NT2/D1 (cell line): ENCODE results near the gene AGMO.

Experiments used
- DNase-seq: peaks from one replicate; pipeline ENCODE4 v3.0.0-alpha.2; 2011; ENCODE audit warnings: low read depth, low spot score
- H3K27me3 ChIP-seq: 2 replicates; pipeline ENCODE4 v1.6.0; 2011; ENCODE audit warnings: mild to moderate bottlenecking; ENCODE audit not compliant: insufficient read length, insufficient read depth
- H3K36me3 ChIP-seq: 2 replicates; pipeline ENCODE4 v1.6.1; 2011; ENCODE audit warnings: mild to moderate bottlenecking, low read length, mixed read lengths; ENCODE audit not compliant: insufficient read depth, insufficient read length
- H3K4me1 ChIP-seq: 2 replicates; pipeline ENCODE4 v1.5.1; 2011; ENCODE audit not compliant: insufficient read depth, insufficient read length
- H3K4me3 ChIP-seq: 2 replicates; pipeline ENCODE4 v1.5.1; 2011; ENCODE audit warnings: low read depth; ENCODE audit not compliant: insufficient read length
- H3K9ac ChIP-seq: 2 replicates; pipeline ENCODE4 v1.6.0; 2011; ENCODE audit warnings: low read depth; ENCODE audit not compliant: insufficient read length
- H3K9me3 ChIP-seq: 2 replicates; pipeline ENCODE4 v1.5.1; 2011; ENCODE audit warnings: mild to moderate bottlenecking, low read length; ENCODE audit not compliant: insufficient read depth
- SUZ12 ChIP-seq: IDR thresholded peaks from 2 replicates; pipeline ENCODE4 v1.6.1; 2011; ENCODE audit not compliant: insufficient read length, insufficient read depth; ENCODE audit errors: extremely low read depth
- YY1 ChIP-seq: IDR thresholded peaks from 2 replicates; pipeline ENCODE4 v1.6.1; 2011; ENCODE audit not compliant: insufficient read length, insufficient read depth
- ZNF274 ChIP-seq: IDR thresholded peaks from 2 replicates; pipeline ENCODE4 v1.6.1; 2011; ENCODE audit warnings: mild to moderate bottlenecking, low read depth, low read length

Gene AGMO

DNA sequence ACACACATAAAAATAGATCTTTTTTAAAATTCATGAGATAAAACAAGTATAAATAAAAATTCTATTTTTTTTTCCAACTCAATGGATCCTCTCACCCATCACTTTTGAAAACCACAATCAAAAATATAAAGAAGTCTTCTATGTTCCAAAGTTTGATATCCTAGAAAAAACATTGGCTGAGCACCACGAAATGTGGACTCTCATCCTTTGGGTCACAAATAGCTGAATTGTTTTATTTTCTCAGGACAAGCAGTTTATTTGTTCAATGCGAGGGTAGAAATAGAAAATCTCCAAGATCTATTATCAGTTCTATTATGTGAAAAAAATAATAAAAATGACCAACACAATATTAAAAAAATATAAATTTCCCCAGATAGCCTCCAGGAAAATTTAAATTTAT is 348.7 kb downstream of the AGMO start:
- H3K9me3 ChIP-seq: no peaks in the 10 kb centered on the region
- H3K4me3 ChIP-seq: no peak overlapping the region
- no peak for DNase-seq
- no peaks in the 10 kb centered on the region for H3K36me3 ChIP-seq
- no peak for TF ChIP-seq SUZ12
- no peak for TF ChIP-seq ZNF274
- TF ChIP-seq YY1: no peak
- H3K27me3 ChIP-seq: no peaks in the 10 kb centered on the region
- no peaks in the 10 kb centered on the region for H3K4me1 ChIP-seq
- no peak overlapping the region for H3K9ac ChIP-seq

DNA sequence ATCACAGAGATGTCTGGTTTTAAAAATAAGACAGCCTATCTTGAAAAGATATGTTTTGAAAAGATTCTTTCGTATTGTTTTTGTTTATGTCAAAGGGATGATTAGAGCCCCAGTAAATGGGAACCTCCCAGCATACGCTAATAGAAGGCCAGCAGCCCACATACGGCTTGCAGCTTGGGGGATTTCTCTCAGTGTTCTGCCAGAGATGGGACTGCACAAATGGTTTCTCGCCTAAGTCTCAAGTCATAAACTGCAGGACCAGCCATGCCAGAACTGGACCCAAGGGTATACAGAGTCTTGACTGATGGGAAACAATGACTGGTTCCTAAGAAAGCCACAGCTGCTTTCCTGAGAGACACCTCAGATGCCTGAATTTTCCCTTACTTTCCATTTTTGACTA is 352.4 kb downstream of the AGMO start:
- H3K27me3 ChIP-seq: no peaks in the 10 kb centered on the region
- H3K4me1 ChIP-seq: no peaks in the 10 kb centered on the region
- TF ChIP-seq ZNF274 (no peak), SUZ12 (no peak), YY1 (no peak)
- H3K9ac ChIP-seq: no peak overlapping the region
- H3K4me3 ChIP-seq: no peak overlapping the region
- no peaks in the 10 kb centered on the region for H3K9me3 ChIP-seq
- H3K36me3 ChIP-seq: no peaks in the 10 kb centered on the region
- no peak for DNase-seq

DNA sequence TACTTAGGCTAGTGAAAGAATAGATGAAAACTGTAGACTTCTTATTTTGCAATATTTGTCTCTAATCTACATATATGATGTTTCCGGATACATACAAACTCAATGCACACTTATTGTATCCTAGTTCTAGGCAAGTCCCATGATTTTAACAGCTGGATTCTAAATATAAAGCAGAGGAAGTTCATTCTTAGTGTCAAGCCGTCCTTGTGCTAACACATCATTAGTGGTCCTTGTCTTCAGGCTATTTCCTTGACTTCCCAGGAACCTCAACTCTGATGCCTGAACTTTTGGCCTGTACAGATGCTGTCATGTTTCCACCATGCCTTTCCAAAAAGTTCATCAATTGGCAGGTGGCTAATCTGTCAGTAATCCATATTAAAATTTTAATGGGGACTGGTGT is 357.4 kb downstream of the AGMO start:
- no peaks in the 10 kb centered on the region for H3K36me3 ChIP-seq
- TF ChIP-seq YY1: no peak
- H3K9me3 ChIP-seq: no peaks in the 10 kb centered on the region
- no peak for DNase-seq
- no peaks in the 10 kb centered on the region for H3K4me1 ChIP-seq
- H3K4me3 ChIP-seq: no peak overlapping the region
- H3K27me3 ChIP-seq: no peaks in the 10 kb centered on the region
- H3K9ac ChIP-seq: no peak overlapping the region

DNA sequence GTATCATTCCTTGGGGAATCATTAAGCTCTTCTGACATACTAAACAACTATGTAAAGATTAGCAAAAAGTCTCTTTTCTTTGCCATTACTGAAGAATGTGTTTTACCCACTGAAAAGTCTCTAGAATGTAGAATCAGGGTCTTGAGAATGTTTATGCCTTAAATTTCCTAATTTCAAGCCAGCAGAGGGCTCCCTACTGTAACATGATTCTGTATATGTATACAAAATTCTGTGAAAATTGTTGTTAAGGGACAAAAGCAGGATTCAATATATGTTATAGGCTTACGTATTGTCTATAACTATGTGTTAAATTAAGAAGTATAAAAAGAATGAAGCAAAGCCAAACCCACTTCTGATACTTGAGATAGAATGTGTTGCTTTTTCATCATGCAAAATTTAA is 362.3 kb downstream of the AGMO start:
- Histone ChIP-seq H3K9me3 (0 out of 2 replicates have a peak, but pooled peaks cover 5% of the 10 kb centered on the region), H3K9ac (no peak overlapping the region), H3K27me3 (no peaks in the 10 kb centered on the region), H3K4me3 (no peak overlapping the region), H3K36me3 (no peaks in the 10 kb centered on the region), H3K4me1 (no peaks in the 10 kb centered on the region)
- TF ChIP-seq YY1 (no peak), SUZ12 (no peak), ZNF274 (no peak)
- DNase-seq: no peak

DNA sequence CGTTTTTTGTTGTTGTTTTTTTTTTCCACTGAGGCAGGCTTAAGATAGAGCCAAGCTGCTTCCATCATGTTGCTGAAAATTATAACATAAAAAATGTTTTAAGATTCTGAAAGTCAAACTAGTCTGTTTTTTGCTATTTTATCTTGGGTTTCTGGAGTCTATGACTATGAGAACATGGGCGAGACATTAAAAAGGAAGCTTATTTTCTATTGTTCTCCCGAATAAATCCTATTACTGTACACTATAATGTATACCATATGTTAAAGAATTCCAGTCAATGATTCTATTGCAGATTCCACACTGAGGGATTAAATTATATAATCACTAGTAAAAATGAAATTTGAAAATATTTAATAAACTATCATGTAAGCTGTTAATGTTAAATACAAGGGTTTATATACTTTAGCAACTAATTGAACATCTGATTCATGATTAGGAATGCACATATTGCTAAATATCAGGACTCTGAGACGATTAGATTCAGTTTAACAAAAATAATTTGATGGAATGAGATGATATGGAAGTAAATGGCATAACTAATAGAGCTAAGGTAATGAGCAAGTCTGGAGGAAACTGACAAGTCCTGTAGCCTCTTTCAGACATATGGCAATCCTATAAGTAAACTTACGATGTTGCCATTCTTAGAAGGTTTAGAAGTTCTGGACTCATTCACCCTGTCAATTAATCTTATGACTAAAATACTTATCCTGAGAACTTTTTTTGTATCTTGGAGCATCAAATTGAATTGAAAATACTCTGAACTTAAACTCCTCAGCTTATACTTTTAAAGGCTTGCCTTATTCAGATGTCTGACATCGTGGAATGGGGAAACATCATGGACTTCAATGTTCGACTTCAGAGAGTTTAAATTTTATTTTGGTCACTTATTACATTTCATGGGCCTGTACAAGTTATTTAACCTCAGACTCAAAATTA is 364.5 kb downstream of the AGMO start:
- DNase-seq: no peak
- no peaks in the 10 kb centered on the region for H3K36me3 ChIP-seq
- no peak for TF ChIP-seq SUZ12
- TF ChIP-seq ZNF274: no peak
- no peak for TF ChIP-seq YY1

DNA sequence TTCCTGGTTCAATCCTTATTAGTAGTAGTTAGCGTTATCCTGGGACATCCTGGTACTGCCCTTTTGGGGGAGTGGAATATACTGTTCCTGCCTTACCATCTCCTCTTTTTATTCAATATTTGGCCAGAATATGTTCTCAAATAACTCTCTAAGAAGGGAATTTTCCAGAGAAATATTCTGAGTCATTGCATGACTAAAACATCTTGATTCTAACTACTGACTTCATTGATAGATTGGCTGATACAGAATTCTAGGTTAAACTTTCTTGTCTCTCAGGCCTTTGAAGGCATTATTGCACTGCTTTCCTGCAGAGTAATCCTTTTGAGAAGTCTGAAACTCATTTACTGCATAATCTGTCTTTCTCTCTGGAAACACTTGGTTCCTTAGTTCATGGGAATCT is 383.8 kb downstream of the AGMO start:
- DNase-seq: no peak
- H3K4me3 ChIP-seq: no peak overlapping the region
- no peak overlapping the region for H3K9ac ChIP-seq
- H3K27me3 ChIP-seq: no peaks in the 10 kb centered on the region
- H3K36me3 ChIP-seq: no peaks in the 10 kb centered on the region
- H3K9me3 ChIP-seq: no peaks in the 10 kb centered on the region
- TF ChIP-seq SUZ12: no peak
- H3K4me1 ChIP-seq: no peaks in the 10 kb centered on the region

More for the DNA sequence above, 364.5 kb downstream of the AGMO start:
- Histone ChIP-seq H3K9ac (no peak overlapping the region), H3K9me3 (0 out of 2 replicates have a peak, but pooled peaks cover 5% of the 10 kb centered on the region), H3K4me3 (no peak overlapping the region), H3K27me3 (no peaks in the 10 kb centered on the region), H3K4me1 (no peaks in the 10 kb centered on the region)

DNA sequence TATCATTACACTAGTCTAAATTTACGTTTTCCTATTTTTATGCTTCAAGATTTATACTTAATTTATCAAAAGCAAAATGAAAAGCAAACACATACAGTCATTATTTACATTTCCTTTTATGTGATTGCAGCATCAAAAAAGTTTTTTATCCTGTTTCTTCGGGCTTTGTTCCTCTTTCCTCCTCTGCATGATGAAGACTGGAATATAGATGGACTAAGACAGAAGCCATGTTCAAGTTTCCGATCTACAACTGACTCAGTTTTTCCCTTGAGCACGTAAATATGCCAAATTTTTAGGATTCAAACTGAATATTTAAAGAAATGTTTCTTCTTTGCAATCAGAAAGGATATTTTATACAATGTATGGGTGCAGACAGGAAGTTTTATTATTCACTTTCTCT is 385.7 kb downstream of the AGMO start:
- H3K9me3 ChIP-seq: no peaks in the 10 kb centered on the region
- TF ChIP-seq YY1: no peak
- TF ChIP-seq SUZ12: no peak
- TF ChIP-seq ZNF274: no peak
- H3K4me3 ChIP-seq: no peak overlapping the region
- H3K9ac ChIP-seq: no peak overlapping the region
- no peaks in the 10 kb centered on the region for H3K4me1 ChIP-seq
- H3K27me3 ChIP-seq: no peaks in the 10 kb centered on the region
- no peak for DNase-seq
- H3K36me3 ChIP-seq: no peaks in the 10 kb centered on the region

DNA sequence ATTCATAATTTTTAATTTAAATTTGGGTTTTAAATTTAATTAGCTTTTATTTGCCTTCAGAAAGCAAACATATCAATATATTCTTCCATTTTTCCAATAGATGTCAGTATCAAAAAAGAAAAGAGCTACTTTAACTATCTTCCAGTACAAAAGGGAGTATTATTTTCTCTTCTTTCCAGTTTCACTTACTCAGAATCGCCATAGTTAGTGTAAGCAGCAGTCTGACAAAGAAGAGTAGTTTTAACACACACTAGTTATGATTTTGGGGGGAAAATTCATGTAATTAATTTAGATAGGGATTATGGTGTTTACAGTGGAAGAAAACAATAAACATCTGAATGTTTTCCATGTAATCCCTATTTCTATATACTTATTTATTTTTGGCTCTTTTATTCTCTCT is 386.7 kb downstream of the AGMO start:
- H3K27me3 ChIP-seq: no peaks in the 10 kb centered on the region
- no peak overlapping the region for H3K4me3 ChIP-seq
- H3K36me3 ChIP-seq: no peaks in the 10 kb centered on the region
- no peak for DNase-seq
- no peaks in the 10 kb centered on the region for H3K4me1 ChIP-seq
- TF ChIP-seq SUZ12 (no peak), ZNF274 (no peak), YY1 (no peak)
- H3K9me3 ChIP-seq: no peaks in the 10 kb centered on the region
- no peak overlapping the region for H3K9ac ChIP-seq
